HCT116 (cell line): ENCODE data around the gene TIE1. TPM values are rescaled to one million over a fixed set of nuclear protein-coding genes. Genes with fewer than 3 reads are reported as not detected.

Source experiments
- ATAC-seq: fragments of 200-7000 bp; cut with Tn5 transposase; 2 replicates; pipeline ENCODE4 v1.9.1; 2020; ENCODE audit warnings: mild to moderate bottlenecking, moderate library complexity
- BruUV-seq: library from RNA; stranded (reverse); fragments of 400-500 nt; replicated peaks from 2 replicates; lab custom pipeline; 2021; lab: Mats Ljungman, UMichigan
- CTCF ChIA-PET: fragments of 300-600 bp; sonication (Branson Sonifier 250); formaldehyde crosslinking; loops from one replicate; lab custom pipeline; 2021; ENCODE audit warnings: antibody characterized with exemption; lab: Charles Lee
- POLR2A ChIA-PET: fragments of 300-600, 350-600 bp; sonication (Branson Sonifier 250); formaldehyde crosslinking; loops from one replicate; lab custom pipeline; 2021; ENCODE audit warnings: antibody characterized with exemption; lab: Charles Lee
- RAD21 ChIA-PET, 2 experiments: fragments of 300-600 bp; sonication (Branson Sonifier 250); formaldehyde crosslinking; loops; one replicate each; lab custom pipeline; 2023; ENCODE audit warnings: low total read pairs in 2 of 2; ENCODE audit not compliant: uncharacterized antibody in 2 of 2, unreplicated experiment in 2 of 2, low non-redundant PET in 1 of 2; lab: Charles Lee
- DNase-seq: peaks from one replicate; pipeline ENCODE4 v3.0.0-alpha.2; 2010; ENCODE audit warnings: low read depth, low spot score
- H2AFZ ChIP-seq: fragments of 200-600 bp; shearing (Covaris generic), sonication (generic); 2 replicates; pipeline ENCODE4 v1.6.1; 2017; ENCODE audit warnings: low read depth, mixed run types, mixed read lengths, antibody characterized with exemption, low read length; ENCODE audit not compliant: poor library complexity, severe bottlenecking
- H3K27ac ChIP-seq: 2 replicates; pipeline ENCODE4 v1.5.1; 2012; ENCODE audit warnings: low read depth, low read length
- H3K27me3 ChIP-seq: fragments of 200-600 bp; sonication (generic); 2 replicates; pipeline ENCODE4 v1.6.1; 2016; ENCODE audit warnings: mixed run types, low read length, mixed read lengths; ENCODE audit not compliant: insufficient read depth
- H3K36me3 ChIP-seq, 2 experiments: fragments of 200-500 bp in 1 of 2; fragments of 200-600 bp in 1 of 2; sonication (Bioruptor generic) in 1 of 2; sonication (generic) in 1 of 2; 2 replicates each; pipeline versions ENCODE4 v1.5.1 to v1.6.1; 2014 to 2016; ENCODE audit warnings: low read length in 2 of 2, inconsistent platforms in 1 of 2, mixed read lengths in 1 of 2, mixed run types in 1 of 2; ENCODE audit not compliant: insufficient read depth in 2 of 2, control insufficient read depth in 1 of 2
- H3K4me1 ChIP-seq, 2 experiments: fragments of 200-600 bp in 1 of 2; sonication (generic) in 1 of 2; 2 replicates each; pipeline versions ENCODE4 v1.5.1 to v1.6.1; 2012 to 2017; ENCODE audit warnings: low read length in 2 of 2, inconsistent platforms in 1 of 2, mild to moderate bottlenecking in 1 of 2, mixed read lengths in 1 of 2, mixed run types in 1 of 2, moderate library complexity in 1 of 2; ENCODE audit not compliant: insufficient read depth in 2 of 2, control insufficient read depth in 1 of 2
- H3K4me2 ChIP-seq: fragments of 200-600 bp; sonication (generic); 2 replicates; pipeline ENCODE4 v1.6.1; 2017; ENCODE audit warnings: mixed run types, low read length, mixed read lengths
- H3K4me3 ChIP-seq, 2 experiments: fragments of 200-600 bp in 1 of 2; sonication (generic) in 1 of 2; replicated peaks in 1 of 2; 2 replicates each; pipeline ENCODE4 v1.5.1; 2011 to 2016; ENCODE audit warnings: low read length in 2 of 2, control low read depth in 1 of 2, low read depth in 1 of 2, mild to moderate bottlenecking in 1 of 2, mixed read lengths in 1 of 2, mixed run types in 1 of 2
- H3K79me2 ChIP-seq: fragments of 200-600 bp; sonication (generic); 2 replicates; pipeline ENCODE4 v1.6.1; 2017; ENCODE audit warnings: mild to moderate bottlenecking, mixed run types, low read length, moderate library complexity, mixed read lengths; ENCODE audit not compliant: insufficient read depth
- H3K9ac ChIP-seq: fragments of 200-600 bp; sonication (generic); 2 replicates; pipeline ENCODE4 v1.6.1; 2016; ENCODE audit warnings: low read length, mixed read lengths
- H3K9me2 ChIP-seq: fragments of 200-600 bp; sonication (generic), shearing (Covaris generic); 2 replicates; pipeline ENCODE4 v1.6.1; 2017; ENCODE audit warnings: mixed run types, mild to moderate bottlenecking, moderate library complexity; ENCODE audit not compliant: insufficient read depth
- H3K9me3 ChIP-seq, 2 experiments: fragments of 200-500 bp in 1 of 2; fragments of 200-600 bp in 1 of 2; sonication (Bioruptor generic) in 1 of 2; sonication (generic) in 1 of 2; 2 replicates each; pipeline ENCODE4 v1.6.1; 2014 to 2017; ENCODE audit warnings: low read length in 2 of 2, mixed read lengths in 2 of 2, inconsistent platforms in 1 of 2, low read depth in 1 of 2, mild to moderate bottlenecking in 1 of 2, mixed run types in 1 of 2, moderate library complexity in 1 of 2; ENCODE audit not compliant: control insufficient read depth in 1 of 2, insufficient read depth in 1 of 2
- H4K20me1 ChIP-seq: fragments of 200-600 bp; sonication (generic), shearing (Covaris generic); 2 replicates; pipeline ENCODE4 v1.6.1; 2017; ENCODE audit warnings: mixed run types, mild to moderate bottlenecking, moderate library complexity; ENCODE audit not compliant: insufficient read depth
- ATF3 ChIP-seq: IDR thresholded peaks from 2 replicates; pipeline ENCODE4 v1.6.1; 2012
- CTCF ChIP-seq, 3 experiments: fragments of 200-600 bp in 1 of 3; sonication (generic) in 1 of 3; IDR thresholded peaks in 2 of 3; conservative IDR thresholded peaks in 1 of 3; 2 replicates each; pipeline ENCODE4 v1.5.1; 2012 to 2017; ENCODE audit warnings: low read depth in 2 of 3, low read length in 2 of 3, antibody characterized with exemption in 1 of 3, borderline replicate concordance in 1 of 3, control low read depth in 1 of 3, mild to moderate bottlenecking in 1 of 3, mixed read lengths in 1 of 3, mixed run types in 1 of 3, moderate library complexity in 1 of 3; ENCODE audit not compliant: insufficient read depth in 1 of 3
- EGR1 ChIP-seq: IDR thresholded peaks from 2 replicates; pipeline ENCODE4 v1.6.1; 2012; ENCODE audit warnings: low read depth
- ELF1 ChIP-seq: IDR thresholded peaks from 2 replicates; pipeline ENCODE4 v1.6.1; 2012; ENCODE audit warnings: low read depth, borderline replicate concordance
- EZH2phosphoT487 ChIP-seq: fragments of 200-600 bp; IDR thresholded peaks from 2 replicates; pipeline ENCODE4 v1.6.1; 2018; ENCODE audit warnings: antibody characterized with exemption, borderline replicate concordance
- FOSL1 ChIP-seq: IDR thresholded peaks from 2 replicates; pipeline ENCODE4 v1.6.1; 2012; ENCODE audit warnings: low read depth
- JUND ChIP-seq: IDR thresholded peaks from 2 replicates; pipeline ENCODE4 v1.6.1; 2012
- MAX ChIP-seq: IDR thresholded peaks from 2 replicates; pipeline ENCODE4 v1.6.1; 2012
- RAD21 ChIP-seq: IDR thresholded peaks from 2 replicates; pipeline ENCODE4 v1.6.1; 2012; ENCODE audit warnings: low read depth, mild to moderate bottlenecking
- SIN3A ChIP-seq: IDR thresholded peaks from 2 replicates; pipeline ENCODE4 v1.6.1; 2012; ENCODE audit warnings: low read depth
- SP1 ChIP-seq: IDR thresholded peaks from 2 replicates; pipeline ENCODE4 v1.6.1; 2012; ENCODE audit warnings: low read depth
- SRF ChIP-seq: IDR thresholded peaks from 2 replicates; pipeline ENCODE4 v1.6.1; 2012; ENCODE audit warnings: low read depth
- ZNF274 ChIP-seq: fragments of 200-500 bp; sonication (Bioruptor generic); IDR thresholded peaks from 2 replicates; pipeline ENCODE4 v1.6.1; 2014; ENCODE audit warnings: mild to moderate bottlenecking, low read depth, low read length, inconsistent platforms
- intact Hi-C: fragments of 100-400 bp; cut with micrococcal nuclease; formaldehyde crosslinking; loops from 2 replicates; pipeline ENCODE4 v1.10.0; 2022
- total RNA-seq: library from RNA; stranded (reverse); gene quantifications from one replicate; pipeline ENCODE4 v1.2.1, GENCODE V29; 2021; ENCODE audit not compliant: unreplicated experiment
- TF ChIP-seq, protein P1 (sequence below): IDR thresholded peaks from 2 replicates; pipeline ENCODE4 v1.6.1; 2011; ENCODE audit warnings: mild to moderate bottlenecking, low read length, moderate library complexity; ENCODE audit not compliant: insufficient replicate concordance; ENCODE audit errors: extremely low read depth
- TF ChIP-seq, protein P2 (sequence below): IDR thresholded peaks from 2 replicates; pipeline ENCODE4 v1.6.1; 2012; ENCODE audit warnings: low read depth

Gene TIE1
- total RNA-seq, 1 experiment from 2014 or later: not detected

GRCh38 chr1:43354936-43355335 lies 54.2 kb downstream of the TIE1 start:
- Histone ChIP-seq H3K4me2 (no peak overlapping the region), H3K36me3 (peaks cover 0 to 6% of the 10 kb centered on the region in 2 experiments; a peak in 1 of 4 replicates), H3K9me3 (no peaks in the 10 kb centered on the region), H2AFZ (no peak overlapping the region), H4K20me1 (no peaks in the 10 kb centered on the region), H3K9me2 (no peaks in the 10 kb centered on the region), H3K9ac (no peak overlapping the region), H3K4me1 (peaks cover 9 to 20% of the 10 kb centered on the region in 2 experiments), H3K27ac (no peak overlapping the region), H3K27me3 (no peaks in the 10 kb centered on the region), H3K79me2 (peaks cover 12% of the 10 kb centered on the region), H3K4me3 (no peak overlapping the region)
- BruUV-seq: no TSS peak
- no peak for ATAC-seq
- intact Hi-C loops: no loop called here
- no peak for DNase-seq
- ChIA-PET RAD21 (no interaction called here), POLR2A (no interaction called here), CTCF (no interaction called here)
- TF ChIP-seq JUND (no peak), ZNF274 (no peak), EGR1 (no peak), FOSL1 (no peak), CTCF (IDR thresholded peaks at IDR 0.05 in 2 of 3, conservative IDR thresholded peaks at IDR 0.05 in 1 of 3; ENCODE audit: borderline replicate concordance in 1 of 3, insufficient read depth in 1 of 3, low read depth in 2 of 3, low read length in 2 of 3) (no peak), SIN3A (no peak), RAD21 (no peak), ATF3 (no peak), SRF (no peak), ELF1 (no peak), SP1 (no peak), MAX (no peak), EZH2phosphoT487 (no peak)
- TF ChIP-seq, protein P1, sequence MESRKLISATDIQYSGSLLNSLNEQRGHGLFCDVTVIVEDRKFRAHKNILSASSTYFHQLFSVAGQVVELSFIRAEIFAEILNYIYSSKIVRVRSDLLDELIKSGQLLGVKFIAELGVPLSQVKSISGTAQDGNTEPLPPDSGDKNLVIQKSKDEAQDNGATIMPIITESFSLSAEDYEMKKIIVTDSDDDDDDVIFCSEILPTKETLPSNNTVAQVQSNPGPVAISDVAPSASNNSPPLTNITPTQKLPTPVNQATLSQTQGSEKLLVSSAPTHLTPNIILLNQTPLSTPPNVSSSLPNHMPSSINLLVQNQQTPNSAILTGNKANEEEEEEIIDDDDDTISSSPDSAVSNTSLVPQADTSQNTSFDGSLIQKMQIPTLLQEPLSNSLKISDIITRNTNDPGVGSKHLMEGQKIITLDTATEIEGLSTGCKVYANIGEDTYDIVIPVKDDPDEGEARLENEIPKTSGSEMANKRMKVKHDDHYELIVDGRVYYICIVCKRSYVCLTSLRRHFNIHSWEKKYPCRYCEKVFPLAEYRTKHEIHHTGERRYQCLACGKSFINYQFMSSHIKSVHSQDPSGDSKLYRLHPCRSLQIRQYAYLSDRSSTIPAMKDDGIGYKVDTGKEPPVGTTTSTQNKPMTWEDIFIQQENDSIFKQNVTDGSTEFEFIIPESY: no peak
- TF ChIP-seq, protein P2, sequence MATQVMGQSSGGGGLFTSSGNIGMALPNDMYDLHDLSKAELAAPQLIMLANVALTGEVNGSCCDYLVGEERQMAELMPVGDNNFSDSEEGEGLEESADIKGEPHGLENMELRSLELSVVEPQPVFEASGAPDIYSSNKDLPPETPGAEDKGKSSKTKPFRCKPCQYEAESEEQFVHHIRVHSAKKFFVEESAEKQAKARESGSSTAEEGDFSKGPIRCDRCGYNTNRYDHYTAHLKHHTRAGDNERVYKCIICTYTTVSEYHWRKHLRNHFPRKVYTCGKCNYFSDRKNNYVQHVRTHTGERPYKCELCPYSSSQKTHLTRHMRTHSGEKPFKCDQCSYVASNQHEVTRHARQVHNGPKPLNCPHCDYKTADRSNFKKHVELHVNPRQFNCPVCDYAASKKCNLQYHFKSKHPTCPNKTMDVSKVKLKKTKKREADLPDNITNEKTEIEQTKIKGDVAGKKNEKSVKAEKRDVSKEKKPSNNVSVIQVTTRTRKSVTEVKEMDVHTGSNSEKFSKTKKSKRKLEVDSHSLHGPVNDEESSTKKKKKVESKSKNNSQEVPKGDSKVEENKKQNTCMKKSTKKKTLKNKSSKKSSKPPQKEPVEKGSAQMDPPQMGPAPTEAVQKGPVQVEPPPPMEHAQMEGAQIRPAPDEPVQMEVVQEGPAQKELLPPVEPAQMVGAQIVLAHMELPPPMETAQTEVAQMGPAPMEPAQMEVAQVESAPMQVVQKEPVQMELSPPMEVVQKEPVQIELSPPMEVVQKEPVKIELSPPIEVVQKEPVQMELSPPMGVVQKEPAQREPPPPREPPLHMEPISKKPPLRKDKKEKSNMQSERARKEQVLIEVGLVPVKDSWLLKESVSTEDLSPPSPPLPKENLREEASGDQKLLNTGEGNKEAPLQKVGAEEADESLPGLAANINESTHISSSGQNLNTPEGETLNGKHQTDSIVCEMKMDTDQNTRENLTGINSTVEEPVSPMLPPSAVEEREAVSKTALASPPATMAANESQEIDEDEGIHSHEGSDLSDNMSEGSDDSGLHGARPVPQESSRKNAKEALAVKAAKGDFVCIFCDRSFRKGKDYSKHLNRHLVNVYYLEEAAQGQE: no peak
